Esophagus squamous epithelium (tissue), 4 donors: Measurements from ENCODE around the gene MOG.

Experiments
- CTCF ChIP-seq, 6 experiments: fragments of 450-650 bp in 4 of 6; fragments of 200-600 bp in 2 of 6; sonication (generic) in 2 of 6; IDR thresholded peaks; one replicate each; pipeline ENCODE4 v1.5.1; 2016 to 2019; ENCODE audit warnings: antibody characterized with exemption in 6 of 6, mild to moderate bottlenecking in 4 of 6, moderate library complexity in 4 of 6
- POLR2A ChIP-seq, 4 donors: fragments of 450-650 bp; IDR thresholded peaks; one replicate each; pipeline ENCODE4 v1.6.1; 2017; ENCODE audit warnings: antibody characterized with exemption in 4 of 4, mild to moderate bottlenecking in 4 of 4, moderate library complexity in 3 of 4

DNA sequence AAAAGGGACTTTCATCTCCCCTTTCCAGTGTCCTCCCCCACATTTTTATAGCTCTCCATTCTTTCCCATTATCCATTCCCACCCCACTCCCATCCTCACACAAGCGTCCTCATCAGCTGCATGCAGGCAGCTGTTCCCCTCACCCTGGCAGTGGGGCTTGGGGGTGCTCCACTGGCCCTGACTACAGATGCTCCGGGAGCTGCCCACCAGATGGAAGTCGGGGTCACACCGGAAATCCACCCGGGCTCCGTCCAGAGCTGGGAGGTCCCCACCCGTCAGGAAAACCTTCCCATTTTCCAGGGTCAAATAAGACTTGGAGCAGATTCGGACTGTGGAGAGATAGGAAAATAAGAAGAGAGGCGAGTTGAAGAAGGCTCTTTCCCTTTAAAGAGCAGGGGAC is 26.6 kb upstream of the MOG start:
- TF ChIP-seq POLR2A (IDR thresholded peaks at IDR 0.05) (no peak), CTCF (IDR thresholded peaks at IDR 0.05) (no peak)
